ENCODE results near the gene INPP4A.

DNA sequence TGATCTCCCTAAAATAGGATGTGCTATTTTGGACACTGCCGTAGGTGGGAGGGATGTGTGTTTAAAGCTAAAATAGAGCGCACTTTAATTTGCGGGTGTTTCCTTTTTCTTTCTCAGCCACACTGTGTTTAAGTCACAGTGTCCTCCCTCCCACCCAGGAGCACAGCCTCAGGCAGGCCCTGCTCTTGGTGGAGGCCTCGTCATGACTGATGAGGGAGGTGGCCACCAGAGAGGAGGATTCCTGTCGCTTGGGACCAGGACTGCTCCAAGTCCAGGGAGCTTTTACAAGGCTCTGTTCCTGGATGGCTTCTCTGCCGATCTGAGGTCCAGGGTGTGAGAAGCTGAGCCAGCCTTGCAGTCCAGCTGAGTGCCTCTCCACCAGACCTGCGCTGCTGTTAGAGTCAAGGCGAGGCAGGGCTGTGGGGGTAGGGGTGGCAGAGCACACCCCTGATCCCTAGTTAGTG lies 33.5 kb downstream of the INPP4A start:
- no peak for TF ChIP-seq POLR2A (IDR thresholded peaks at IDR 0.05)
- TF ChIP-seq, protein P1, sequence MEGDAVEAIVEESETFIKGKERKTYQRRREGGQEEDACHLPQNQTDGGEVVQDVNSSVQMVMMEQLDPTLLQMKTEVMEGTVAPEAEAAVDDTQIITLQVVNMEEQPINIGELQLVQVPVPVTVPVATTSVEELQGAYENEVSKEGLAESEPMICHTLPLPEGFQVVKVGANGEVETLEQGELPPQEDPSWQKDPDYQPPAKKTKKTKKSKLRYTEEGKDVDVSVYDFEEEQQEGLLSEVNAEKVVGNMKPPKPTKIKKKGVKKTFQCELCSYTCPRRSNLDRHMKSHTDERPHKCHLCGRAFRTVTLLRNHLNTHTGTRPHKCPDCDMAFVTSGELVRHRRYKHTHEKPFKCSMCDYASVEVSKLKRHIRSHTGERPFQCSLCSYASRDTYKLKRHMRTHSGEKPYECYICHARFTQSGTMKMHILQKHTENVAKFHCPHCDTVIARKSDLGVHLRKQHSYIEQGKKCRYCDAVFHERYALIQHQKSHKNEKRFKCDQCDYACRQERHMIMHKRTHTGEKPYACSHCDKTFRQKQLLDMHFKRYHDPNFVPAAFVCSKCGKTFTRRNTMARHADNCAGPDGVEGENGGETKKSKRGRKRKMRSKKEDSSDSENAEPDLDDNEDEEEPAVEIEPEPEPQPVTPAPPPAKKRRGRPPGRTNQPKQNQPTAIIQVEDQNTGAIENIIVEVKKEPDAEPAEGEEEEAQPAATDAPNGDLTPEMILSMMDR (IDR thresholded peaks at IDR 0.05) = no peak
